Activated CD8-positive, alpha-beta memory T cell treated with anti-CD3 and anti-CD28 coated beads, Interleukin-2, amount 50 U/mL, for 48 hours (primary cell): ENCODE results near the gene SMC3.
A peak's percentile ranks its signal among the peaks of the same experiment; 100 is the strongest.
"Not testable (repeated sequence)": the region's sequence is repeated elsewhere in the genome, so short reads cannot be mapped to it uniquely, and the experiment has no call there.

Experiments used
- DNase-seq: peaks from one replicate; pipeline ENCODE4 v3.0.0-alpha.2; 2020

Gene SMC3

GRCh38 chr10:110625951-110626855, 58.7 kb downstream of the SMC3 start:
- no peak for DNase-seq

GRCh38 chr10:110628161-110628560, 60.7 kb downstream of the SMC3 start:
- no peak for DNase-seq

GRCh38 chr10:110629680-110630191, 62.2 kb downstream of the SMC3 start:
- no peak for DNase-seq

- no peak for DNase-seq
Observed at GRCh38 chr10:110631934-110632333, 64.4 kb downstream of the SMC3 start.

- no peak for DNase-seq
Observed at GRCh38 chr10:110632591-110633215, 65.2 kb downstream of the SMC3 start.

- no peak for DNase-seq
Observed at GRCh38 chr10:110634527-110635209, 67.2 kb downstream of the SMC3 start.

- no peak for DNase-seq
Observed at GRCh38 chr10:110636572-110636931, 69.1 kb downstream of the SMC3 start.

GRCh38 chr10:110636932-110637557, 69.5 kb downstream of the SMC3 start:
- no peak for DNase-seq

GRCh38 chr10:110637558-110638053, 70.1 kb downstream of the SMC3 start:
- no peak for DNase-seq

GRCh38 chr10:110638319-110638718, 70.8 kb downstream of the SMC3 start:
- no peak for DNase-seq

GRCh38 chr10:110639046-110639445, 71.6 kb downstream of the SMC3 start:
- DNase-seq = not testable (repeated sequence)

GRCh38 chr10:110639858-110640257, 72.4 kb downstream of the SMC3 start:
- DNase-seq = not testable (repeated sequence)

- DNase-seq = peak; percentile 63
Observed at GRCh38 chr10:110641256-110641655, 73.8 kb downstream of the SMC3 start.

- DNase-seq = no peak
Observed at GRCh38 chr10:110642204-110643034, 74.9 kb downstream of the SMC3 start.

GRCh38 chr10:110643035-110643652, 75.6 kb downstream of the SMC3 start:
- DNase-seq = peak; percentile 60

GRCh38 chr10:110643653-110644597, 76.4 kb downstream of the SMC3 start, which contains the start of gene RBM20:
Gene RBM20, plus strand, starts transcription at chr10:110644336. Its CDS starts 119 bp downstream, at chr10:110644455.
- peak; percentile 60 for DNase-seq

GRCh38 chr10:110644598-110645462, 77.3 kb downstream of the SMC3 start:
- DNase-seq = no peak

GRCh38 chr10:110646417-110647135, 79.1 kb downstream of the SMC3 start:
- DNase-seq = no peak

- no peak for DNase-seq
Observed at GRCh38 chr10:110647136-110647430, 79.6 kb downstream of the SMC3 start.
